Stimulated activated CD8-positive, alpha-beta memory T cell treated with anti-CD3 and anti-CD28 coated beads, Interleukin-15, amount 100 ng/mL, for 4 hours (primary cell): ENCODE data around the gene PPARG.

ENCODE experiments used
- DNase-seq, 2 donors: peaks; one replicate each; pipeline ENCODE4 v3.0.0-alpha.2; 2020; ENCODE audit warnings: low read depth in 2 of 2

The PPARG gene

DNA sequence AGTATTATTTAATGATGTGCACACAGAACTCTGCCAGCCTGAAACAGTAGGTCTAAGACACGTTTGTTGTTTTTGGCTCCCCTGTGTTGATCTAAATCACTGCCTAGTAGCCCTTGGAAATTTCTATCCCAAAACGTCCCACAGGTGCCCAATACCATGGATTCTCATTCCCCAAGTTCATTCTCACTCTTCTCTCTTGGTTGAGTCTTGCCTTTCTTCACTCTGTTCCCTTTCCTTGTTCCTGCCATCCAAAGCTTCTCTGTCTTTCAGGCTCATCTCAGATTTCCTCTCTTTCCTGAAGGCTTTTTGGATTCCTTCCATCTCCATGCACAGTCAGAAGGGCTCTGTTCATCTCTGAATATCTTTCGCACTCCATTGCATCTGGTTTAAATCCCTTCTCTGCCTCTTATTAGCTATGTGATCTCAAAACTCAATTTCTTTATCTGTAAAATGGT lies 54.2 kb downstream of the PPARG start:
- DNase-seq = no peak

- no peak for DNase-seq
These were observed 56.3 kb downstream of the PPARG start for GRCh38 chr3:12345141-12345561.

DNA sequence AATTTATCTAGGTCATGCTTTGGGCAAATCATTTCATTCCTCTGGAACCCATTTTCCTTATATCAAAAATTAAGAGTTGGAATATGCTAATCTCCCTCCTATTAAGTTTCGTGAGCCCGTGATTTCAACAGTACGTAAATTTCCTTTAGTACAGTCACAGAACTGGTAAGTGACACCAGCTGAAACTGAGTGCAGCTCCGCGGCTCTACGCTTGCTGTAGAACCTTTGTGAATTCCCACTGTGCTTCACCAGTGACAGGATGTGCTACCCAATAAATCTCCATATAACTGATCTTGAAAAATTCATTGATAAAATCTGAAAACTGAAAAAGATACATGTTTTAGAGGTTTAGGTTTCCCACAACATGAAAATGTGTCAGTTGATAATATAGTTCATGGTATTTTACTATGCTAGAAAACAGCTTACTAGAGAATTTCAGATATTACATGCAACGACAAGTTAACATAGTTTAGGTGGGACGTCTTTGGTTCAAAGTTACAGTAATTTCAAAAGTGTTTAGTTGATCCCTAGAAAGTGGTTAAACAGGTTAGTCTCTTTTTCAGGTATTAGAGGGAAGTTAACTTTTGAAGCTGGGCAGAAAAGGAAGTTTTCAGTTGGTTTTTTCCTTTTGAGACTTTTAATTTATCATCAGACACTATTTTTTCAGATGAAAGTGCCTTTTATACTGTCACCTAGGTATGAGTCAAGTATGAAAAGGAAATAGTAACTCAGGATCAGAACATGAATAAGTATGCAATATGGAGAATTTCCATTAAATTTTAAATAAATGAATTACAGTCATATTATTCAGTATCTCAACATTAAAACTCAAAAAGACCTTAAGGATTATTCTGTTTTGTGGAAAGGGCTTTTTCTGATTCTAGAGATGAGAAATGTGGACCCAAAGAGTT lies 57.0 kb downstream of the PPARG start:
- DNase-seq = no peak

DNA sequence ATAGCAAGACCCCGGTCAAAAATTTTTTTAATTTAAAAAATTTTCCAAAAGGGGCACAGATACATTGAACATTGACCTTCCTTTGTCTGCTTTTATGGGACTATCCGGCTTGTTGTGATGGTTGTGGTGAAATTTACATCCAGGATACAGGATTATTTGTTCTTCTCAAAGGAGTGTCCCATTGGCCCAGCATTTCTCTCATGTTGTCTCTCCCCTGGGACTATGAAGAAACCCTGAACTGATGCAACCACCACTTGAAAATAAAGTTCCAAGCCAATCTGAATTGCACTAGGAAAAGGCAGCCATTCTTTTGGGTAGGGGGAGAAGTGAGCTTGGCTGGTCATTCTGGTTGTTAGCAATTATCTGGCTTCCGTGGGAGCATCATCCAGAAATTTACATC lies 58.4 kb downstream of the PPARG start:
- no peak for DNase-seq

- DNase-seq = no peak
These were observed 61.3 kb downstream of the PPARG start for GRCh38 chr3:12349895-12350811.

- no peak for DNase-seq
These were observed 62.3 kb downstream of the PPARG start for GRCh38 chr3:12351145-12351544.

GRCh38 chr3:12352253-12352652 lies 63.4 kb downstream of the PPARG start:
- no peak for DNase-seq

- DNase-seq = no peak
These were observed 63.9 kb downstream of the PPARG start for GRCh38 chr3:12352755-12353154.

DNA sequence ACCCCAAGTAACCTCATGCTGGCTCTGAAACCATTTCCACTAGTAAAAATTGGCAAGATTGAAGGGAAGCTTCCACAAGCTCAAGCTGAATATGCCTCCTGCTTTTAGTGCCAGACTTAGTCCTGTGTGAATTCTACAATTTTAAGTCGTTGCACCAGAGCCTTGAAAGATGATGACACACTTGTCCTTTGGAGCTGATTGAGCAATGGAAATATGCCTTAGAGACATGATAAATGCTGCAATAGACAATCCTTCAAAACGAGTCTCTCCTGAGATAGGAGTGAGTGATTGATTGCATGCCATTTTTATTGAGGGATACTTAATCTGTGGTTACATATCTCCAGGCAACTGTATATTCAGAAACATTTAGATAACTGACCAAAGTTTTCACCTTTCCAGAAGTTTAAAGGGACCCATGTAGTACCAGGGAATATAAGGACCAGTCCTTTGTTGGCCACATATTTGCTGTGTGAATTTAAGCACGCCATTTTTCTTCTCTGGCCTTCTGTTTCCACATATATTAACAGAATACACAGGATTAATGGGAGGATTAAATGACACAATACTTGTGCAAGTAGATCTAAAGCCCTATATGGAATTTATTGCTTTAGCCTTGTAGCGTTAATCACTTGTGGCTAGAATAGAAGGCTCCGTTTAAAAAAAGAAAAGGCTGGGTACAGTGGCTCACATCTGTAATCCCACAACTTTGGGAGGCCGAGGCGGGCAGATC lies 65.1 kb downstream of the PPARG start:
- no peak for DNase-seq

- no peak for DNase-seq
These were observed 67.3 kb downstream of the PPARG start for GRCh38 chr3:12356175-12356574.

GRCh38 chr3:12356996-12357395 lies 68.1 kb downstream of the PPARG start:
- DNase-seq = no peak

DNA sequence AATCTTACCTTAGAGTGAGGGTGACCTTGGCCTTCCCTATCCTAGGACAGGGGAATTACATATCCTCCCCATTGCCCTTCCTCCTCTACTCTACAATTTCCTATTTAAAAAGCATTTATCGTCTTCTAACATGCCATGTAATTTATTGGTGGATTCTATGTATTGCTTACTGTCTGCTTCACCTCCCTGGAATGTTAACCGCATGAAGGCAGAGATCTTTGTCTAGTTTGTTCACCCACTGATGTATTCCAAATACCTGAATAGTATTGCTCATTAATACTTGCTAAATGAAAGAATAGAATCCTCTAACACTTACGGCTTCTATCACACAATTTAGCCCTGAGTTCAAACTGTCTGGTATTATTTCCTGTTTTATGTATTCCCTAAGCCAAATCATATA lies 68.6 kb downstream of the PPARG start:
- no peak for DNase-seq

- no peak for DNase-seq
These were observed 74.7 kb downstream of the PPARG start for GRCh38 chr3:12363397-12364195.

DNA sequence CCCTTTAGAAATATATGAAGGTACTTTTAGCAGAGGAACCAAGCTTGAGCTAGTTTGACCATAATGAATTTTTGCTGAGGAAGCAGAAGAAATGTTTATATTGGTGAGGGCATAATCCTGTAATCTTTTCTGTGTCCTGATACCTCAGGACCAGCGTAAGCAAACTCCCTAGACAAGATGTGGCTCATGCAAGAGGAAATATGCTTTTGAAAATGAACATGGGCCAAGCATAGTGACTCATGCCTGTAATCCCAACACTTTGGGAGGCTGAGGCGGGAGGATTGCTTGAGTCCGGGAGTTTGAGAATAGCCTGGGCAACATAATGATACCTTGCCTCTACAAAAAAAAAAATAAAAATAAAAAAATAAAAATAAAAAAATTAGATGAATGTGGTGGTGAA lies 78.5 kb downstream of the PPARG start:
- DNase-seq = no peak

- DNase-seq = no peak
These were observed 80.2 kb downstream of the PPARG start for GRCh38 chr3:12369029-12369428.

GRCh38 chr3:12369598-12369997 lies 80.7 kb downstream of the PPARG start:
- DNase-seq = no peak

DNA sequence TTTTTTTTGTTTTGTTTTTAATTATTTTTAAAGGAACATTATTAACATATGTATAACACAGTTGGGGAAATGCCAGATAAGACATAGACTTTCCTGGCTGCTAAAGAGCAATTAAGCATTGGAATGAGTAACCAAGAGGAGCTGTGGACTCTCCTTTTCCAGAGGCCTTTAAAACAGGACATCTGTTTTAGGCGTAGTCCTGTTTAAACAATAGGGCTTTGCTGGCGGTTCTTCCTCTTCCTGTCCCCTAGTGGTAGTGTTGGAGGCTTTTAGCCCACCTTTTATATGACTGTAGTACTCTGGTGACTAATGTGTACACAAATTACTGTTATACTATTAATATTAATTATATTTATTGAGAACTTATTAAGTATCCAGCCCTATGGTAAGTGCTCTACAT lies 81.9 kb downstream of the PPARG start:
- DNase-seq = no peak

- DNase-seq = no peak
These were observed 82.8 kb downstream of the PPARG start for GRCh38 chr3:12371525-12372140.

DNA sequence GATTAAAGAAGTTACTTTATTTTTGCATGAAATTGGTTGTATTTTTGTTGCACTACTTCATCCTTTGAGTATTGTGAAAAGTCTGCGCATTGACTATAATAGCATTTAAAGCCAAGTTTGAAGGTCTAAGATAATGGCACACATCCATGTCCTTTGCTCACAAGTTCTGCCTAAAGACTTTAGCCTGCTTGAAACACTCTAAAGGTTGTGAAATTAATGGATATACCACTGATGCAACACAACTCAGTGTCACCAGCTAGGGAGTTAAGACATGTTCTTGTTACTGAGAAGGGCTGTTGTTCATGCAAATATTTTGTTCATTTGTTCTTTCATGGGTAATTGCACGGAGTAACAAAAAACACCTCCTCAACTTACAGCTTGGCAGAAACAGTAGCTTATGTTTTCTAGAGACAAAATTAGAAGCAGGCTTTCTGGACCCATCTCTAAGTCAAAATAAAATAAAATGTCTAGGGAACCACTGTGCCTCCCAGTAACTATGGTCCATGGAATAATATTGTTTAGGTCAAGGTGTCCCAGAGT lies 83.9 kb downstream of the PPARG start:
- no peak for DNase-seq

GRCh38 chr3:12375572-12375971 lies 86.7 kb downstream of the PPARG start:
- DNase-seq = no peak
